ENCODE measurements around the gene SSPN.
A peak's percentile ranks its signal among the peaks of the same experiment; 100 is the strongest.
"Not testable (repeated sequence)": the region's sequence is repeated elsewhere in the genome, so short reads cannot be mapped to it uniquely, and the experiment has no call there.

Gene SSPN

DNA sequence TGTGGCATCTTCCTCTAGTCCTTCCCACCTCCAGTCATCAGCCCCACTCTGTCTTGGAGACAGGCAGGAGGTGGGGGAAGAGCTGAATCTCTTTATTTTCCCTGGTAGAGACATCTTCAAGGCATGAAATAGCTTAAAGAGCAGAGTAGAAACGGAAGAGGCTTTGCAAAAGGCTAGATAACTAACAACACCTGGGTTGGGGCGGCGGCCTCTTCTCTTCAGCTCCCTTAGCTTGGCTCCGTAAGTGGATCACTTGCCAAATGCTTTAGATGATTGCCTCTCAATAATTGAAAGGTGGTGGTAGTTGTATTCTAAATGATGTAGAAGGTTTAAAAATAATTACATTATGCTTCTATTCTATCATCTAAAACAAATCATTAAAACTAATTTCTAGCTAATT lies 36.1 kb downstream of the SSPN start:
- DNase-seq = no peak

DNA sequence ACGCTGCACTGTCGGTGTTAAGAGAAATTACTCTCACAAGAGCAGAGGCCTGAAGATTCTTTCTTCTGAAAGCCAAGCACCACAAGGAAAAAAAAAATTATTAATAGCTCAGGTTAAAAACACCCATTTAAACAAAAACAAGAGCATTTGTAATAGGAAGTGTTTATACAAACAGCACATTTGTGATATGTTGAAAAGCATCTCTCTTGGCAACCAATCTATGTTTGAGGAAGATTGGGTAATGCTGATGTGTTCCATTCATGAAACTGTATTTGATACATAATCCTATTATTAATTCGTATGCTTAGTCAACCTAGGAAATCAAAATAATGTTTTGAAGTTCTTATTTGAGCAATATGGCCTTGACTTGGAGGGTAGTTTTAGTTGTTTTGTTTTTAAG lies 36.5 kb downstream of the SSPN start:
- no peak for DNase-seq

DNA sequence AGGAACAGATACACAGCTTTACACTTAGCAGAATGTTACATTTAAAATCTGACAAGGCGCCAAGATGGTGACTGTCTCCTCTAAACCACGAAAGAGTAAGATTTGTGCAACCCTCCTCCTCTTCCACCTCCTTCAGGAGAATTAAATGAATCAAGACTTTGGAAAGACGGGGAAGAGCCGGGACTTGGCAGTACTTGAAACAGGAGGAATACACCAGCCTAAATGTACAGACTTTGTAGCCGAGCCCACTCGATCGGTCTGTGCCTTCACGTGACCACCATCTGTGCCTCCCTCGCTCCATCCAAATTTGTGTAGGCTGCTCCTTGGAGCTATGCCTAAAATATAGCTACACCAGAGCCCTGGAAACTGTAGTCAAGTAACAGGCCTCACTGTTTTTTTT lies 38.3 kb downstream of the SSPN start:
- DNase-seq = no peak

DNA sequence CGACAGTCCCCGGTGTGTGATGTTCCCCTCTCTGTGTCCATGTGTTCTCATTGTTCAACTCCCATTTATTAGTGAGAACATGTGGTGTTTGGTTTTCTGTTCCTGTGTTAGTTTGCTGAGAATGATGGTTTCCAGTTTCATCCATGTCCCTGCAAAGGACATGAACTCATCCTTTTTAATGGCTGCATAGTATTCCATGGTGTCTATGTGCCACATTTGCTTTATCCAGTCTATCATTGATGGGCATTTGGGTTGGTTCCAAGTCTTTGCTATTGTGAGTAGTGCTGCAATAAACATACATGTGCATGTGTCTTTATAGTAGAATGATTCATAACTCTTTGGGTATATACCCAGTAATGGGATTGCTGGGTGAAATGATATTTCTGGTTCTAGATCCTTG lies 40.1 kb downstream of the SSPN start:
- not testable (repeated sequence) for DNase-seq

DNA sequence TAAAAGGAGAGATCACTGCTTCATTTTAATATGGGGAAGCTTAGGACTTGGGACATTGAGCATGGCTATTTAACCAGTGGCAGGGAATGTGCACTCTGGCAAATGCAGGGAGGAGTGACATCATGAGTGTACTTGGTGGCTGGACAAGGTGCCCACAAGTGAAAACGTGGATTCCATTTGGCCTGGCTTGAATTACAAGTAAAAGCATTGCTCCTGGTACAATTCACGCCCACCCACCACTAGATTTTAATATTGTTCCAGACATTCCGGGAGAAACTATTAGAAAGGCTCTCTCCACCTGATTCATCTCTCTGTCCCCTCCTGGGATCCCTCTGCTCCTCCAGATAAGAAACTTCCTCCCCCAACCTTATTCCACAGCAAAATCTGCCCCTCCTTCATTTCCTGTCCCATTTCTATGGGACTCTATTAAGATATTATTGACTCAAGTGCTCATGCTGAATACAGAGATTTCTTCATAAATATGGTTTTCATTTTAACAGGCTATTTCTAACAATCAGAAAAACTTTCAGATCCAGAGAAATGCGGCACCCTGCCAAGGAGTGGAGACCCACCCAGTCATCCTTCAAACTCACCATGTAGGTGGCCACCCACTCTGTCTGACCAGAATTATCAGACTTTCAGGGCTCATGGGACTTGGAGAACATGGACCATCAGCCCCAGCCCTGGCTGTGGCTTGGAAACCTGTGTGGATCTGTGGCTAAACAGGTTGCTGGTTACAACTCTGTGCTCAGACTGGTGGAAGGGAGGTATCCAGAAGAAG lies 43.2 kb downstream of the SSPN start:
- no peak for DNase-seq

DNA sequence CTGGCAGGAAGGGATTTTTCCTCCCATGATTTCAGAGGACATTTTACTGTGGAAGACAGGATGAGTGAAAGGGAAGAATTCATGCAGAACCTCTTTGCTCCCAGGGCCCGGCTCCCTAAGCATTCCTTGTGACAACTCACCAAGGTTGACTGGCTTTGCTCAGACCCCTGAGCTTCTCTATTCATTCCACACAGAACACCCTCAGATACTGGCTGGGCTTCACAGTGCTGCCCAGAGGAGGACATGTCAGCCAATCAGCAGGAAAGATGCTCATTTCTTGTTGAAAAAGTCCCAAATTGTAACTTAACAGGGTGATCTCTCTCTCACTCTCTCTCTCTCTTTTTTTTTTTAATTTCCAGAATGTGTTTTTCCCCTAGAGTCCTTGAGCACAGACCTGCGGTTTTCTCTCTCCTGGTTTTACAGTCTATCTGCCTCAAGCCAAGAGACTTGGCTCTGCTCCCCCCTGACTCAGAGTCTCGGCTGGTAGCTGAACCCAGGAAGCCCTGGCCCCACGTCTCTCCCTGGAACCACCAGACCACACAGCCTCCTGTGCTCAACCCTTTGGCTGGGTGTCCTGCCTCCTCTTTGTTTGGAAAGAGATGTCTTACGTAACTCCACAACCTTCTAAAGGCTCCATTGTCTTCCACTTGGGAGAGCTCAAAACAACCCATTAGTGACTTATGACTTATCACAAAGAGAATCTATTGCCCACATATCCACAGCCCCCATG lies 43.9 kb downstream of the SSPN start:
- DNase-seq = peak; percentile 42

DNA sequence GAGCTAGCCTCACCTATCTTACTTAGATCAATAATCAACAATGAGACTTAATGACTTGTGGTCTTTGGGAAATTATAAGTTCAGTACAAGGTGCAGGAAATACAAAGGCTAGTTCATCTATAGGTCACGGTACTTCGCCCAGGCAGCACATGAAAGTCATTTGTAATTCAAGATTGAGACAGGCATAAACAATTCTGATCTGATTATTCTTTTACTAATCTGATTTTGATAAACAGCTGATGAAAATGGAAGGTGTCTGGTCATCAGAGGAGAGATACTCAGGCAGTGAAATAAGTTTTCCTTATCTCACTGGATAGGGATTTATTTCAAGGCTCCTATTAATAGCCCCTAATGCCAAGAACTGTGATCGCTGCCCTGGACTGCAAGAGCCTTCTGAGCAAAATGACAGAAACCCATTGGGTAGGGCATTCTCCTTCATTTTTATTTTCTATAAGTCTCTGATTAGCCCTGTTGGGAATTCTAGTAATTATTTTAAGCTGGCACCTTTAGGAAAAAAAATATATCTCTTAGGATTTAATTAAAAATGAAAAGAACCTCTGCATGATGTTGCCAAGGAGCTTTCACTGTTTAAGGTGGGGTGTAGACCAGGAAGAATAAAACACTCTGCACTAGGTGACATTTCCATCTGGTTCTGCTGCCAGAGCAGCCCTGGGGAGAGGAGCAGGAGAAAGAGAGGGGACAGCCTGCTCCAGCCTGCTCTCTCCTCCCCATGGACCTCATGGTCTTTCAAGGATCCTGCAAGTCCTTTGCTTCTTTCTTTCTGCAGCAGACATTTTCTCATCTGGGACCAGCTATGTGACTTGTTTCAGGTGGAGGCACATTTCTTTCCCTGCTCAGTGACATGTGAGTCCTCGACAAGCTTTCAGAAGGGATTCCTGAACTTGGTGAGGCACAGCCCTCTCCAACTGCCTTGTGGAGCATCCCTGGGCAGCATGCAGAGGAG lies 44.8 kb downstream of the SSPN start:
- no peak for DNase-seq

DNA sequence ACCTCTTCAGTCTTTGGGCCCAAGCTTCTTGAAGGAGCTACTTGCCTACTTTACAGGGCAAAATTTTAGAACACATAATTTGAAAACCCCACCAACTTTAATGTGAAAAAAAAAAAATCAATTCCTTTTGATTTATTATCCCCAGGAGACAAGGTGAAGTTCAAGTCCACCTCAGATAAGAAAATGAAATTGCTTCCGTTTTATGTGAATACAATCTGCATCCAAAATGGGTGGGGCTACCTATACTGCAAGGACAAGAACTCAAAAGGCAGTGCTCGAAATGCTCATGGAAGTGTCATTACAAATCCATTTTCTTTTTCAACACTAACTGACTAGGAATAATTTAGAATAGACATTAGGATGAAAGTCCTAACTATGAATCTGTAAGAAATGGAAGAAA lies 45.7 kb downstream of the SSPN start:
- DNase-seq = no peak

DNA sequence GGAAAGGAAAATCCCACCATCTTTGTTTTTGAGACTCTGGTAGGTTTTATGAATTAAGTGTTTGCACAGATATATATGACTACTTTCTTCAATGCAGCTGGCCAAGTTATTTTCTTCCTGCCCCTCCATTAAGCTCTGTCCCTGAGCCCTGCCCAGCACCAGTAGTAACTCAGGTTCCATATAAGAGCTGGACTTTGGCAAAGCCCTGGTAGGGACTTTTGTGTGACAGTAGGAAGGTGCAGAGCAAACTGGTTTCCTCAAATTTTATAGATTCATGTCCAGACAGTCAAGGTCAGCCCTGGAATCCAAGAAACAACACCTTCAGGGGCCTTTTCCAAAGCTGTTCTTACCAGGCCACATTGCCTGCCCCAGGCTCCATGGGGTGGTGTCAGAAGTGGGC lies 47.3 kb downstream of the SSPN start:
- DNase-seq = no peak

DNA sequence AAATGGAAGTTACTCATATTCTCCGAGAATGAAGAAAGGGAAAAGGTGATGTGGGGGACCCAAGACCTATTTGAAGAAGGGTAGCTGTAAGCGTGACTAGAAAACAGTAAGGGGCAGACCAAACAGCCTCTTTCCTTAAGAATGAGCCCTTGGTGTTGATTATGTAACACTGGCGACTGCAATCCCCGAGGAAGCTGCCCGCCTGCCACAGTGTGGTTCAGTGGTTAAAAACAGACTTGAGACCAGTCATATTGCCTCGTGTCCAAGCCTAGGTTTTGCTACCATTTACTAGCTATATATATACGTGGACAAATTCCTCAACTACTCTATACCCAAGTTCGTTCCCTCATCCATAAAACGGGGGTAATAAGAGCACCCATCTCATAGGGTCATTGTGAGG lies 49.1 kb downstream of the SSPN start:
- no peak for DNase-seq

DNA sequence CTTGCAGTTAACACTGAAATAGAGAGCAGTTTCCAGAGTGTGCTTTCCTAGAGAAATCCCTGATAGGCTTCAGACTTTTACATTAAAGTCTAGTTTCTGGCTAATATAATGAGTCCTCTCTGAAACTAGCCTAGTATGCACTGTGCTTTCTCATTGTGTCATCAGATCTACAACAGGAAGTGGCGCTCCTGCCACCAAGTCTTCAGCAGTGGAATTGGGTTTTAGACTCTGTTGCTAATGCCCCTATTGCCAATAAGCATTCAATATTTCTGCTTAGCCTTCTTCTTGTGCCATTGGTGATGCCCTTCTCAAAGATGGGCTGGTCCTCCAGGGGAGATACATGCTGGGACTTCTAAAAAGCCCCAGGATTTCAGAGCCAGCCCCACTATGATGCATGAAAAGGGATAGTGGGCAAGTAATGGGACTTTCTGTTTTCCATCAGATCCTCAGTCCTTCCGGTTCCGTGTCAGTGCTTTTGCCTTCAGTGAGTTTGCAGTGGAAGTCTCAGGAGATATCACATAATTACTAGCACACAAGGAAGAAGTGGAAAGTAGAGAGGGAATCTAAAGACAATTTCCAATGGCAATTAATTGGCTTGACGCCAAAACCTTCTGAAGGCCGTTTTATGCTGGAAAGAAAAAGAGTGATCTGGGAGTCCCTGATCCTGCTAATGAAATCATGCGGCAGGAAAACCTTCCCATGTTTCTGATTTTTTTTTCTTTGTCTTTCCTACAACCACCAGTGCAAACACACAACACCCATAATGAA lies 50.0 kb downstream of the SSPN start:
- no peak for DNase-seq

DNA sequence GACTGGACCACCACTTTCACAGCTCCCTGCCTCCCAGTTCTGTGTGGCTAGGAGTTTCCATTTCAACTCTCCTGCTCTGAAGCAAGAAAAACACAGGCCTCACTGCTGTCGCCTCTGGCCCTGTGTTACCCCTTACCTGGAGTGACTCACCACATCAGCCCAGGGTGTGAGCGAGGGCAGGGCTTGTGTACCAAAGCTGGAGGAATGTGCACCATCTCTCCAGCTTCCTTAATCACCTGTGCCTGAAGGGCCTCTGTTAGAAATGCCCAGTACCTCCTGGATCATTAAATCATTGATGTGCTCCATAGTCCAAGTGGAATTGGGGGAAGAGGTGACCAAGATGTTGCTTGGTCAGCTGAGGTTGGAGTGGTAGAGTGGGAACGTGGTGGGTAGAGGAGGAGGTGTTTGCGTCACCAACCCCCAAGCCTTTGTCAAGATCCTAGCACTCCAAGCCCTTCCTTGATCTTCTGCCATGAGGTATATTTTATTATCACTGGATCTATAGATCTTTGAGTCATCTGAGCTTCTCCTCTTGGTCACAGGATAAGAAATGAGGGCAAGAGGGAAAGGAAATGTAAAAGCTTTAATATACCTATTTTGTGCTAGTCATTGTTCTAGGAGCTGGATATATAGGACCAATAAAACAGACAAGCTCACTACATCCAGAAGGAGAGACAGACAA lies 51.3 kb downstream of the SSPN start:
- DNase-seq = no peak

DNA sequence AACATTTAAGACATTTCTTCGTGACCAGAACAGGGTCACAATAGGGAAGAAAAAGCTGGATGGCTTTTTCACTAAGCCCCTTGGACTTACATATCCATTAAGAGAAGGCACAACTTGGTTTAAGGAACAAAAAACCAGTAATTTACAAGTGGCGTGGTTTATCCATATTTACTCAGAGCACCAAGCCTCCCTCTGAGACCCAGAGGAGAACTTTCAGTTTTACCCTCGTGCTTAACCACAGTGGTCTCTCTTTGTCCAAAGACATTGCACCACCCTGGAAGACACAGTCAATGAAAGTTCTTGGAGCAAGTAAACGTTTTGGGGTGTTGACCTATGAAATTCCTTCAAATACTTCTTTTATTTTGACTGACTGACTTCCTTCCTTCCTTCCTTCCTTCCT lies 52.5 kb downstream of the SSPN start:
- DNase-seq = no peak

DNA sequence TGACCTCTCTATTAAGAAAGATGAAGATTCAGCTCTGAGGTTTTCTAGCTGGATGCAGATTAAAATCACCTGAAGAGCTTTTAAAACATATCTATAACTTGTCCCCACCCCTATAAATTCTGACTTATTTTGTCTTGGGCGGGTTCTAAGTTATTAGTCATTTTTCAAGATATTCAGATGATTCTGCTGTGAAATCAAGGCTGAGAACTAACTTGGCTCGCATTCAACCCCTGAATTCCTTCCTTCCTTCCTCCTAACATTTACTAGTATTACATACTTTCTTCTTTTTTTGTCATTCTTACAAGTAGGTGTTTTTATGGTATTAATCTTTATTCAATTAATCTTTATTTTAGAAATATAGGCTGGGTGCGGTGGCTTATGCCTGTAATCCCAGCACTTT lies 55.4 kb downstream of the SSPN start:
- DNase-seq = no peak

DNA sequence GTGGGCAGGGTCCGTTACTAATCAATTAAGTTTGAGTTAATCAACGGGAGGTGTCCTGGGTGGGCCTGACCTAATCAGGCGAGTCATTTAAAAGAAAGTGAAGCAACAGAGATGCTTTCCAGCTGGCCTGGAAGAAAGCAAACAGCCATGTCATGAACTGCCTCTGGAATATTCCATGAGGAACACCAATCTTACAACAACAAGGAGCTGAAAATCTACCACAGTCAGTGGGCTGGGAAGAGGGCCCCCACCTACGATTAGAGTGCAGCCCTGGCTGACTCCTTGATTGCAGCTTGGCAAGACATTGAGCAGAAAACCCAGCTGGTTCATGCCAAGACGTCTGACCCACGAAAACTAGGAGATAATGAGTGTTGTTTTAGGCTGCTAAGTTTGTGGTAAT lies 56.2 kb downstream of the SSPN start:
- no peak for DNase-seq

DNA sequence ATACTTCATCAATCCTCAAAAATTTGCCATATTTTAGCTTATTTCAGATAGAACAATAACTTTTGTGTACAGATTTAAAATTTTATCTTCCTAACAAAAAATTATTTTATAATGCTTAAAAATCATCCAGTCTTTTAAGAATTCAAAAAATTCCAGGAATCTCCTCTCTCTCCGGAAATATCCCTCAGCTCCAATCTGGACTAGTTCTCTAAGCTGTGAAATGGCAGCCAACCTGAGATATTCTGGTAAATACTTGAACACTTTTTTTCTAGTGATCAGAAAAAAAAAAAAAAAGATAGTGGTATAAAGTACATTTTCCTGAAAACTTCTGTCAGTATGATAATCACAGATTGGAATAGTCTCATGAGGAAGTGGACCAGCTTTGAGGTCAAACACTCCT lies 57.6 kb downstream of the SSPN start:
- DNase-seq = no peak

DNA sequence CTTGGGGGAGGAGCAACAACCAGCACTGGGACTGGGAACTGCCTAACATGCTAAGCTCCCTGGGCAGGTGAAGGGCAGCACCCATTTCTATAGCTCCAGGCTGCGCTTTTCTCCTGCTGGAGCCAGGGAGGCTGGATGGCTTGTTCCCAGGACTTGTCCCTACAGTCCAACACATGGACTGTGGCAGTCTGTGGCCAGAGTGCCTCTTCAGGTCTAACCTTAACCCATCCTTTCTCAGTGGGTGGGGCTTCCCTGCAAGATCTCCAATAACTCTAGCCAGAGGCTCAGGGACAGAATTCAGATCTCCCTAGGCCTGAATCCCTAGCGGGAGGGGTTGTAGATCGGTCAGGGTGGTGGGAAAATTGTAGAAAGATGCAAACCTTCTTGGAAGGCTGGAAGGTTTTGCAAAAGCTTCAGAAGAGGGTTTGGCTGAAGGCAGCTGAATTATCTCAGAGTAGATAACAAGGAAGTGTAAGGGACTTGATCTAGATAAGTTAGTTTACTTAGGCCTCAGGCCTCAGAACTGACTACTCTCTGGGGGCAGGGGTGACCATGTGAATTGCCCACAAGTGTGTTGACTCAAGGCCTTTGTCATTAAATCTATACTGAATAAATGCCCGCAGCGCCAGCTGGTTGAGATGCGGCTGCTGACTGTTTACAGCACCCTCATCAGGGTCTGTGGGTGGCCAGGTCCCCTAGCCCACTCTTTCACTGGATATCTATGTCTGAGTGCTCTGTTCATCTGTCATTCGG lies 60.7 kb downstream of the SSPN start:
- no peak for DNase-seq

DNA sequence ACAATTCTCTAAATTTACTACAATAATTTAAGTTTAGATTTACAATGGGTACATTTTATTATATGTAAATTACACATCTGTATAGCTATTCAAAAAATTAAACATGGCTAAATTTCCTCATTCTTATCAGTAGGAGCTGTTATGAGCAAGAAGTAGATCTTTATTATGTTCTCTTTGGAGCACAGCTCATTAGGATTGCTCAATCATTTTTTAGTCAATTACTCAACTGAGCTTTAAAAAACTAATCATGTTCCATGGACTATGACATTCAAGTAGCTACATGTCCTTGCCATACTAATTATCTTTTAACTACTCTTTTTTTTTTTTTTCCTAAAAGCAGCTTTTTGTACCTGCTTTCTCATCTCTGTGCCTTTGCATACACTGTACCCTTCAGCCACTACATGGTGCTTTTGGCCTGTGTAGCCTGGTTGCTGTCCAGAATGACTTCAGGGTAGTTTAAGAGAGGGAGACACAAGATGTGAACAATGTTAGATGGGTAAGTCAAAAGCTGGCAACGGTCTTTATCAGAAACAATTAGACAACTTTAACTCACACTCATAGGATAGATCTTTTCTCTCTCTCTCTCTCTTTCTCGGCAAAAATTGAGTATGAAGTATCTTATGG lies 69.0 kb downstream of the SSPN start:
- no peak for DNase-seq

DNA sequence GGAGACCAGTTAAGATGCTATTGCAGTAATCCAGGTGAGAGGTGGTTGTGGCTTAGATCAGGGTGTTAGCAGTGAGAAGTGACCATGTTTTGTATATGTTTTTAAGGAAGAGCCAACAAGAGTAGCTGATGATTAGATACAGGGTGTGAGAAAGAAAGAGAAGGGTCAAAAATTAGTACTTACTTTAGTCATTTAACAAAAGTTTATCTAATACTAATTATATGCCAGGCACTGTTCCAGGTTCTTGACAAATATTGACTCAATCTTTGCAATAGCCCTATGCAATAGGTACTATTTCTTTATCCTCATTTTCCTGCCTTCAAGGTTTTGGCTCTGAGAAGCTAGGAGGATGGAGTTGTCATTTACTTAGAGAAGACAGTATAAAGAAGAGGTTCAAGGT lies 70.2 kb downstream of the SSPN start:
- DNase-seq = no peak

DNA sequence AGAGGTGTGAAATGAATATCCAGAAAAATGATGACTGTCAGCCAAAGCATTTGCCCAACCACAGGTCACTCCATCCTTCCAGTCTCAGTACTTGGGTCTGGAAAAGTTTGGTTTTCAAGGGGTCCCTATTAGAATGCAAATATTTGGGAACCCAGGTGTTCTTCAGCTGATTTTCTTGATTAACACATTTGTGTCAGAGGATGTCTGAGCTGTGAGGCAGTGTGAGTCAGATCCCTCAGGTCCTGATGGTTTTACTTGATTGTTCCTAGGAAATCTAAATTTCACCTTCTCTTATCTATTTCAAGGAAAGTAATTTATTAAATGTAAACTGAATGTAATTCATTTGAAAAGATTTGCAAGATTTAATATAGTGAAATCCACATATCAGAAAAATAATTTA lies 71.5 kb downstream of the SSPN start:
- no peak for DNase-seq

Data from amniotic stem cell (primary cell).